Naive B cell (primary cell): Measurements from ENCODE around the gene SH3TC2. TPM values are rescaled to one million over a fixed set of nuclear protein-coding genes. Genes with fewer than 3 reads are reported as not detected.

Source experiments
- ATAC-seq, 2 donors: fragments of 150-1000 bp; cut with Tn5 transposase; 2 replicates each; pipeline ENCODE4 v1.10.0; 2021; ENCODE audit warnings: low read depth in 2 of 2, mild to moderate bottlenecking in 2 of 2, moderate library complexity in 2 of 2
- DNase-seq: peaks from one replicate; pipeline ENCODE4 v3.0.0; 2022
- H3K27ac Mint-ChIP-seq, 6 donors: one replicate each; pipeline ENCODE4 v1.8.0; 2020 to 2022; ENCODE audit warnings: mild to moderate bottlenecking in 6 of 6, mixed read lengths in 6 of 6, moderate library complexity in 5 of 6, inconsistent platforms in 2 of 6
- H3K27me3 Mint-ChIP-seq, 3 donors: one replicate each; pipeline ENCODE4 v1.8.0; 2021 to 2022; ENCODE audit warnings: mixed read lengths in 3 of 3, mild to moderate bottlenecking in 1 of 3
- H3K36me3 Mint-ChIP-seq, 2 donors: one replicate each; pipeline ENCODE4 v1.8.0; 2020 to 2022; ENCODE audit warnings: mixed read lengths in 2 of 2, inconsistent platforms in 1 of 2, mild to moderate bottlenecking in 1 of 2
- H3K4me1 Mint-ChIP-seq, 3 donors: one replicate each; pipeline ENCODE4 v1.8.0; 2020 to 2022; ENCODE audit warnings: mixed read lengths in 3 of 3, inconsistent platforms in 1 of 3, mild to moderate bottlenecking in 1 of 3, moderate library complexity in 1 of 3
- H3K4me3 Mint-ChIP-seq, 8 donors: one replicate each; pipeline ENCODE4 v1.8.0; 2020 to 2022; ENCODE audit warnings: mild to moderate bottlenecking in 8 of 8, mixed read lengths in 8 of 8, moderate library complexity in 8 of 8, inconsistent platforms in 2 of 8
- H3K9me3 Mint-ChIP-seq, 7 donors: one replicate each; pipeline ENCODE4 v1.8.0; 2020 to 2022; ENCODE audit warnings: mixed read lengths in 7 of 7, mild to moderate bottlenecking in 5 of 7, inconsistent platforms in 2 of 7, moderate library complexity in 1 of 7
- polyA plus RNA-seq, 6 donors: library from polyadenylated mRNA; unstranded; fragments of 300-500 nt; fragmentation: Illumina TruSeq; gene quantifications; one replicate each; pipeline ENCODE4 v1.2.3, GENCODE V29; 2021; ENCODE audit warnings: low read depth in 6 of 6

SH3TC2 gene
- polyA plus RNA-seq, 6 donors from 2014 or later, result 0.11 TPM; not detected in 5

DNA sequence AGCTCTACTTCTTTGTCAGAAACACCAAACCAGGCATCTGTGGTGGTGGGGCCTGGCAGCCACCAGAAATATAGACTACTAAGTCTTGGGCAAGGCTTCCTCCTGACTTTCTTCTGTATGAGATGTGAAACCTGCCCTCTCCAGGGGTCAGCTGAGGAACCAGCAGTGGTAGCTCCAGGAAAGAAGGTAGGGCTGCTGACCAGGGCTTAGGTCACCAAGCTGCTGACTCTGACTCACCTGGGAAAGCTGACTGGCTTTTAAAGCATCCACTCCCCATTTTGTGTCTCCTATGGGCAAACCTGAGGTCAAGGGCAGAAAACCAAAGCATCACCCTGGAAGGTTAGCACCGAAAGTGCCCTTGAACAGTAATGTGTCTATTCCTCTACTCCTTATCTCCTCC is 10.4 kb upstream of the SH3TC2 start:
- H3K4me1 Mint-ChIP-seq, result no peaks in the 10 kb centered on the region
- peaks cover 7 to 17% (median 11%) of the 10 kb centered on the region in 3 donors for H3K27me3 Mint-ChIP-seq
- ATAC-seq, result no peak
- DNase-seq, result no peak
- H3K36me3 Mint-ChIP-seq, result no peaks in the 10 kb centered on the region
- H3K27ac Mint-ChIP-seq, result no peak overlapping the region
- peaks cover 0 to 22% (median 5%) of the 10 kb centered on the region in 7 donors for H3K9me3 Mint-ChIP-seq
- H3K4me3 Mint-ChIP-seq, result no peak overlapping the region

DNA sequence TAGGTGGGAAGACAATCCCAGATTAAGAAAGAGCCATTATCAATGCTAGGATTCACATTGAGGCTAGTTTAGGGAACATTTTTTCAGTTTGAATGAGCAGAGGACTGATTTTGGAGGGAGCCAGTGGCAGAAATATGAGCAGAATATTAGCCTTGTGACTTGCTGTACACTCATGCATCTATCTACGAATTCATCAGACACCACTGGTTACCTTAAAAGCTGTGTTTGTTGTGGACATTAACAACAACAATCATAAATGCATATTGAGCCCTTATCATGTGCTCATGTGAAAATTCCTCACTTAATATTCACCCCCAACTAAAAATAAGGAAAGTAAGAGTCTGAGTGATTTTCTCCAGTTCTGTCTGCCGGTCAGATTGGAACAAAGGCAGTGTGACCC is 9.9 kb upstream of the SH3TC2 start:
- ATAC-seq, result no peak
- H3K9me3 Mint-ChIP-seq, result peaks cover 0 to 21% (median 5%) of the 10 kb centered on the region in 7 donors
- H3K4me3 Mint-ChIP-seq, result no peak overlapping the region
- H3K4me1 Mint-ChIP-seq, result no peaks in the 10 kb centered on the region
- DNase-seq, result no peak
- no peaks in the 10 kb centered on the region for H3K36me3 Mint-ChIP-seq
- no peak overlapping the region for H3K27ac Mint-ChIP-seq
- H3K27me3 Mint-ChIP-seq, result peaks cover 7 to 17% (median 11%) of the 10 kb centered on the region in 3 donors

GRCh38 chr5:149072376-149072775 is 9.5 kb upstream of the SH3TC2 start:
- Mint-ChIP-seq H3K27ac (no peak overlapping the region), H3K27me3 (peaks cover 7 to 17% (median 11%) of the 10 kb centered on the region in 3 donors), H3K9me3 (peaks cover 0 to 17% (median 2%) of the 10 kb centered on the region in 7 donors), H3K4me3 (no peak overlapping the region), H3K36me3 (no peaks in the 10 kb centered on the region), H3K4me1 (no peaks in the 10 kb centered on the region)
- DNase-seq (no peak), ATAC-seq (no peak)

DNA sequence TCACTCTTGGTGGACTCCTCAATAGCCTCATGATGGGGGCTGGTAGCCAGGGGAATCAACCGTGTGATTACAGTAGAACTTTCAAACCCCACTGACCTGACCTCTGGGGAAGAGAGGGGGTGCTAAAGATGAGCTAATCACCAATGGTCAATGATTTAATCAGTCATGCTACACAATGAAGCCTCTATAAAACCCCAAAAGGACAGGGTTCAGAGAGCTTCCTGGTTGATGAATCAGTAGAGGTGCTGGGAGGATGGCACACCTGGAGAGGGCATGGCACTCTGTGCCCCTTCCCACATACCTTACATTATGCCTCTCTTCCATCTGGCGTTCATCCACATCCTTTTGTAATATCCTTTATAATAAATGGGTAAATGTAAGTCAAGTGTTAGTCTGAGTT is 8.9 kb upstream of the SH3TC2 start:
- Mint-ChIP-seq H3K27me3 (peaks cover 7 to 17% (median 11%) of the 10 kb centered on the region in 3 donors), H3K9me3 (peaks cover 0 to 12% (median 5%) of the 10 kb centered on the region in 7 donors), H3K36me3 (no peaks in the 10 kb centered on the region), H3K4me3 (no peak overlapping the region), H3K4me1 (no peaks in the 10 kb centered on the region), H3K27ac (no peak overlapping the region)
- ATAC-seq, result no peak
- DNase-seq, result no peak

GRCh38 chr5:149071216-149071615 is 8.4 kb upstream of the SH3TC2 start:
- Mint-ChIP-seq H3K4me1 (no peaks in the 10 kb centered on the region), H3K36me3 (no peaks in the 10 kb centered on the region), H3K4me3 (no peak overlapping the region), H3K27me3 (peaks cover 7 to 17% (median 11%) of the 10 kb centered on the region in 3 donors), H3K9me3 (peaks cover 0 to 10% (median 5%) of the 10 kb centered on the region in 7 donors), H3K27ac (no peak overlapping the region)
- DNase-seq, result no peak
- ATAC-seq, result no peak

DNA sequence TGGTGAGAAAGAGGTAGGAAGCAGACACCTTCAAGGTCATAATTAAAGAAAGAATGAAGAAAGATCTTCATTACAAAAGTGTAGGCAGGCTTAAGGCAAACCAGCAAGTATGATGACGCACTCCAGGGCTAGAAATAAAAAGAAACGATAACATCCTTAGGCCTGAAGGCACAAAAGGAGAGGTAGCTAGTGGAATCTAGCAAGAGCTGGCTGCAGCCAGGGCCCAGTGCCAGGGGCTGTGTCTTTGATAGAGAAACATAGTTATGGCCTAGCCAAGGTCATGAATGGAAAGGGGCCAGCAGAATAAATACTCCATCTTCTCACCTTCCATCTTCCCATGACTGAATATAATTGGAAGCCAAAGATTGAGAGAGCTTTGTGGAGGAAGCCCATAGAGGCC is 6.8 kb upstream of the SH3TC2 start:
- no peak overlapping the region for H3K27ac Mint-ChIP-seq
- H3K9me3 Mint-ChIP-seq, result peaks cover 0 to 5% (median 0%) of the 10 kb centered on the region in 7 donors
- peaks cover 6 to 11% (median 7%) of the 10 kb centered on the region in 3 donors for H3K27me3 Mint-ChIP-seq
- no peak for DNase-seq
- no peaks in the 10 kb centered on the region for H3K4me1 Mint-ChIP-seq
- H3K4me3 Mint-ChIP-seq, result no peak overlapping the region
- no peak for ATAC-seq
- no peaks in the 10 kb centered on the region for H3K36me3 Mint-ChIP-seq

DNA sequence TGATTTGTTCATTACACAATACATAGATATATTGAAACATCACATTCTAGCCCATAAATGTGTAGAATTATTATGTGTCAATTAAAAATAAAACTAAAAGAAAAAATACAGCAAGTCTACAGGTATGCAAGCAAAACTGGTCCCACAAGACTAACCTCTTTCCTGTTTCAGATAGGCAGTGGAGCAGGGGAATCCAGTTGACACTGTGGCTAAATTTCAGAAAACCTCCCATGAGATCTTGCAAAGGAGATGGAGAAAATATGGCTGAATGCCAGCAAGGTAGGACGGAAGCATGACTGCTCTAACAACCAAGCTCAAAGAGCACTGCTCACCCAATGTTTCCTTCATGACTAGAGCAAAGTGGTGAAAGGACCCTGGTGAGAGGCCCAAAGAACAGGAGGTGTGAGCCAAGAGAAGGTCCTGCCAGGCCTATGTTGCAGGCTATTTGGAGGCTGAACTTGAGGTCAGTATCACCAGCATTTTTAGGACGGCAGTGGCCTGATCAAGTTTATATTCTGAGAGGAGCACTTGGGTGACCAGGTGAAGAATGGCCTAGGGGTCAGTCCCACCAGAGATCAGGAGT is 1.1 kb upstream of the SH3TC2 start:
- no peak overlapping the region for H3K27ac Mint-ChIP-seq
- H3K9me3 Mint-ChIP-seq, result peaks cover 0 to 5% (median 0%) of the 10 kb centered on the region in 7 donors
- peak overlapping the region in 1 of 8 donors; percentile 4 for H3K4me3 Mint-ChIP-seq
- H3K36me3 Mint-ChIP-seq, result no peaks in the 10 kb centered on the region
- peaks cover 0 to 7% (median 0%) of the 10 kb centered on the region in 3 donors for H3K27me3 Mint-ChIP-seq
- DNase-seq (no peak), ATAC-seq (no peak)
- no peaks in the 10 kb centered on the region for H3K4me1 Mint-ChIP-seq

DNA sequence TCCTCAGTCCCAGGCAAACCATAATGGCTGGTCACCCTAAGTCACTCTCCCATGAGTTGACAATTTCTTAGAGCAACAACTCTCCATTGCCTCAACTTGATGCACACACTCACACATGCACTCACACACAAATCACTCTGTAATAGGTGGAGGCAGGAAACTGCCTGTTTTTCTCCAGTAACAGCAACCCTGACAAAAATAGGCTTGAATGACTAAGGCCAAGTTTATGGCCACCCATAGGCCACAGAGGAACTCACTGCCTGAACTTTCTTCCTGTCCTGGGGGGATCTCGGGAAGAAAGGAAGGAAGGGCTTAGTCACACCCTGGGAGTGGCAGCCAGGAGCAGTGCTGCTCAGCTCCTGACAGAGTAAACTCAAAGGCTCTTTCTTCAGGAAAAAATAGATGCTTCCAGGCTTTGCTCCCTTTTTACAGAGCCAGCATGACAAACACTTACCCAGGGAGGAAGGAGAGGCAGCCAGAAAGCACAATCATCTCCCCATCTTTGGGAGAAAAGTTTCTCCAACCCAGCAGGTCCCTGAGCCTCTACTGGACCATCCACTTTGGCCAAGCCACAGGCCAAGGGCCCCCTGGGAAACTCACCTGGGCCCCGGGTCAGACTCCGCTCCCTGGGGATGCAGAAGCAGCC is 368 bp downstream of the SH3TC2 start:
- ATAC-seq (no peak), DNase-seq (no peak)
- H3K27me3 Mint-ChIP-seq, result peaks cover 6 to 7% (median 7%) of the 10 kb centered on the region in 3 donors
- H3K4me3 Mint-ChIP-seq, result no peak overlapping the region
- H3K4me1 Mint-ChIP-seq, result no peaks in the 10 kb centered on the region
- H3K9me3 Mint-ChIP-seq, result peaks cover 4 to 13% (median 8%) of the 10 kb centered on the region in 7 donors
- H3K27ac Mint-ChIP-seq, result no peak overlapping the region
- H3K36me3 Mint-ChIP-seq, result no peaks in the 10 kb centered on the region

GRCh38 chr5:149061341-149061740 is 1.5 kb downstream of the SH3TC2 start:
- no peak overlapping the region for H3K4me3 Mint-ChIP-seq
- no peak overlapping the region for H3K27ac Mint-ChIP-seq
- H3K9me3 Mint-ChIP-seq, result peaks cover 5 to 13% (median 8%) of the 10 kb centered on the region in 7 donors
- DNase-seq, result no peak
- H3K4me1 Mint-ChIP-seq, result no peaks in the 10 kb centered on the region
- H3K27me3 Mint-ChIP-seq, result peaks cover 7% of the 10 kb centered on the region in 3 donors
- no peaks in the 10 kb centered on the region for H3K36me3 Mint-ChIP-seq
- no peak for ATAC-seq

DNA sequence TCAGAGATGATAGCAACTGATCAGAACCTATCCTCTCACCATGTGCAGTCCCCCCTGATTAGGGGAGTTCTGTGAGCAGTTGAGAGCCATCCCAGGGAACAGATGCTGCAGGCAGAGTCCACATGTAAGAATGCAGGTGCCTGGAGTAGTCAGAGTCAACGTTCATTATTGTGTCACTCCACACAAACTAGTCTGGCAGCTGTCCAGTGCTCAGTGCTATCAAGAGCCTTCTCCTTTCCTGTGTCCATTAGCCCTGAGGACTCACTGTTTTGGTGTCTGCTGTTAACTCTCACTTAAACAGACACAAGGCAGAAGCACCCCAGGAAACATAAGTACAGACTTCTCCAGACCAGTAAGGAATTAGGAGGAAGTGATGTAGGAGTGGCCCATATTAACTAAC is 2.5 kb downstream of the SH3TC2 start:
- H3K9me3 Mint-ChIP-seq, result peaks cover 5 to 17% (median 12%) of the 10 kb centered on the region in 7 donors
- H3K36me3 Mint-ChIP-seq, result no peaks in the 10 kb centered on the region
- no peak for ATAC-seq
- no peaks in the 10 kb centered on the region for H3K4me1 Mint-ChIP-seq
- DNase-seq, result no peak
- no peak overlapping the region for H3K4me3 Mint-ChIP-seq
- peaks cover 7 to 12% (median 10%) of the 10 kb centered on the region in 3 donors for H3K27me3 Mint-ChIP-seq
- no peak overlapping the region for H3K27ac Mint-ChIP-seq

DNA sequence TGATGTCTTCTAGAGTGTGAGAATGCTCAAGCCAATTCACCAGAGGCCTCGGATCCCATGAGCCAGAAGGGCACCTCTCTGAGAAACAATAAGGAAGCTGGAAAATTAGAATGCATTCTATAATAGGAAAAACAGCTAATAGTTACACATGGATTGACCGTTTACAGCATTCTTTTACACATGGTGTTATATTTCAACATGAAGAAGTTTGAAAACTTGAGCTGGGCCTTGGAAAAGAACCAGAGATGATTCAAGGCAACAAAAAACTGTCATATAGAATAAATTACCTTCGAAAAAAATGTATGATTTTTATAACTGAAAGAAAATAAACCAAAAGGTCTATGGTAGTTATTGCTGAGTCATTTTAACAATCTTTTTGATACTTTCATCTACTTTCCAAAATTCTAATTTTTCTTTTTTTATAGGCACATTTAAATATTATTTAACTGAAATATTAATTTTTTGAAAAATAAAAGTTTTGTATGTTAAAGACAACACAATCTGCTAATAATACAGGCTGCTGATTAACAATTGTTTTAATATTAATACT is 6.2 kb downstream of the SH3TC2 start:
- H3K36me3 Mint-ChIP-seq, result no peaks in the 10 kb centered on the region
- no peaks in the 10 kb centered on the region for H3K4me1 Mint-ChIP-seq
- DNase-seq, result no peak
- peaks cover 7 to 12% (median 10%) of the 10 kb centered on the region in 3 donors for H3K27me3 Mint-ChIP-seq
- no peak for ATAC-seq
- H3K9me3 Mint-ChIP-seq, result peaks cover 5 to 17% (median 12%) of the 10 kb centered on the region in 7 donors
- H3K27ac Mint-ChIP-seq, result no peak overlapping the region
- H3K4me3 Mint-ChIP-seq, result no peak overlapping the region

- no peak for DNase-seq
- no peak overlapping the region for H3K4me3 Mint-ChIP-seq
- no peak overlapping the region for H3K27ac Mint-ChIP-seq
- peaks cover 0 to 15% (median 12%) of the 10 kb centered on the region in 3 donors for H3K27me3 Mint-ChIP-seq
- H3K9me3 Mint-ChIP-seq, result peaks cover 5 to 17% (median 12%) of the 10 kb centered on the region in 7 donors
- no peak for ATAC-seq
- H3K36me3 Mint-ChIP-seq, result no peaks in the 10 kb centered on the region
- no peaks in the 10 kb centered on the region for H3K4me1 Mint-ChIP-seq
Observed at GRCh38 chr5:149054416-149054815, 8.4 kb downstream of the SH3TC2 start.

DNA sequence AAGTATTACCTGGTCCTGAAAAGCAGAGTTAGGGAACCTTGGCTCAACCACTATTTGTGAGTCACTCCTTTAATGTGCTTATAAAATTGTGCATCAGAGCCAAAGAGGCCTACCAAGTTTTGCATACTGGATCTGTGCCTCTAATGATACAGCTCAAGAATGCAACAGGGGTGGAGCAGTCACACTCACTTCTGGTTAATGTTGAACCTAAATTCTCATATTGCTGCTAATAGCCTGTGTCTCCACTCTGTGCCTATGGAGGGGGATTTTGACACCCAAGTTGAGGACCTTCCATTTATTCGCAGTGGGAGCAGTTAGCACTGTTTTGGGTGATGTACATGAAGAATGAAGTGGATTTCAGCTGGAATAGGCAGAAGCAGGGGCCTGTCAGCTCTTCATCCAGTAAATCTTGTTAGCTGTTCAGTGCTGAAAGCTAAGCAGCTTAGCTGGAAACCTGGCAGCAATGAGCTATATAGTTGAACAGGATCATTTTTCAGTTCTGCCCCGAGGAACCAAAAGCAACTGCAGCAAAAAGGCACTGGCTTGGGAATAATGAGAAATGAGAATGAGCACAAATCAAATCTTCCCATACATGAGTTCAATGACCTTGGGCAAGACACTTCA is 9.7 kb downstream of the SH3TC2 start:
- Mint-ChIP-seq H3K4me3 (no peak overlapping the region), H3K9me3 (peaks cover 0 to 15% (median 7%) of the 10 kb centered on the region in 7 donors), H3K36me3 (no peaks in the 10 kb centered on the region), H3K27ac (no peak overlapping the region), H3K4me1 (no peaks in the 10 kb centered on the region), H3K27me3 (peaks cover 5 to 8% (median 7%) of the 10 kb centered on the region in 3 donors)
- DNase-seq, result no peak
- no peak for ATAC-seq
